Transverse colon (tissue), 4 donors: ENCODE measurements around the gene IRAG1. TPM values are rescaled to one million over a fixed set of nuclear protein-coding genes. Genes with fewer than 3 reads are reported as not detected.
A peak's percentile ranks its signal among the peaks of the same experiment; 100 is the strongest.

Source experiments
- DNase-seq: peaks from one replicate; pipeline ENCODE4 v3.0.0-alpha.2; 2019
- H3K27ac ChIP-seq, 4 donors: fragments of 200-600 bp; sonication (generic); 2 replicates each; pipeline ENCODE4 v1.5.1; 2016 to 2018; ENCODE audit warnings: inconsistent platforms in 4 of 4
- H3K27me3 ChIP-seq: fragments of 200-600 bp; sonication (generic); 2 replicates; pipeline ENCODE4 v1.5.1; 2017; ENCODE audit warnings: inconsistent platforms
- H3K36me3 ChIP-seq, 4 donors: fragments of 200-600 bp; sonication (generic); 2 replicates each; pipeline ENCODE4 v1.5.1; 2017 to 2019; ENCODE audit warnings: inconsistent platforms in 4 of 4
- H3K4me1 ChIP-seq, 4 donors: fragments of 200-600 bp; sonication (generic); 2 replicates each; pipeline ENCODE4 v1.5.1; 2017 to 2020; ENCODE audit warnings: inconsistent platforms in 4 of 4
- H3K4me3 ChIP-seq, 4 donors: fragments of 200-600 bp; sonication (generic); 1 replicate in 1 of 4; 2 replicates in 3 of 4; pipeline versions ENCODE4 v1.5.1 to v1.6.1; 2017 to 2019; ENCODE audit warnings: inconsistent platforms in 4 of 4
- H3K9me3 ChIP-seq, 2 donors: fragments of 200-600 bp; sonication (generic); 2 replicates each; pipeline ENCODE4 v1.5.1; 2017 to 2019; ENCODE audit warnings: inconsistent platforms in 2 of 2
- EP300 ChIP-seq: sonication (generic); formaldehyde crosslinking; IDR thresholded peaks from one replicate; pipeline ENCODE4 v1.6.1; 2017; ENCODE audit warnings: antibody characterized with exemption, low read depth
- POLR2A ChIP-seq: fragments of 450-650 bp; IDR thresholded peaks from one replicate; pipeline ENCODE4 v1.6.1; 2016; ENCODE audit warnings: antibody characterized with exemption, mild to moderate bottlenecking, moderate library complexity
- POLR2AphosphoS5 ChIP-seq, 3 donors: sonication (generic); formaldehyde crosslinking; IDR thresholded peaks; one replicate each; pipeline ENCODE4 v1.6.1; 2016; ENCODE audit warnings: antibody characterized with exemption in 3 of 3
- WGBS, 2 donors: methylation state at CpG; one replicate each; pipeline ENCODE4 v1.1.5; 2018; ENCODE audit warnings: low coverage in 1 of 2; 5-methylcytosine and 5-hydroxymethylcytosine counted together
- in situ Hi-C, 4 donors: fragments of 200-750 bp; cut with MboI; loops; one replicate each; pipeline versions ENCODE4 v1.15.0 to v1.15.1; 2017; ENCODE audit warnings: low sequenced_read_pairs in 3 of 4, low pct_ligation_motif_present in 1 of 4, low pct_unique_long_range_greater_than_20kb in 1 of 4
- intact Hi-C: fragments of 100-400 bp; cut with DNase I; formaldehyde crosslinking; loops from one replicate; pipeline ENCODE4 v1.15.1; 2023; ENCODE audit warnings: low total_unique reads
- total RNA-seq, 4 donors: library from RNA; depleted of rRNA; stranded (reverse); fragments of >200 nt; gene quantifications; one replicate each; pipeline ENCODE4 v1.1.0, GENCODE V29; 2016
- TF ChIP-seq, protein P1 (sequence below), 5 experiments: fragments of 200-600 bp in 3 of 5; fragments of 450-650 bp in 2 of 5; sonication (generic) in 3 of 5; IDR thresholded peaks; 1 replicate in 2 of 5; 2 replicates in 3 of 5; pipeline ENCODE4 v1.5.1; 2016 to 2017; ENCODE audit warnings: antibody characterized with exemption in 5 of 5, inconsistent platforms in 3 of 5, mild to moderate bottlenecking in 2 of 5, moderate library complexity in 1 of 5

Gene IRAG1
- total RNA-seq, 4 donors from 2014 or later, result 19.4 to 48.8 (median 24.9) TPM

DNA sequence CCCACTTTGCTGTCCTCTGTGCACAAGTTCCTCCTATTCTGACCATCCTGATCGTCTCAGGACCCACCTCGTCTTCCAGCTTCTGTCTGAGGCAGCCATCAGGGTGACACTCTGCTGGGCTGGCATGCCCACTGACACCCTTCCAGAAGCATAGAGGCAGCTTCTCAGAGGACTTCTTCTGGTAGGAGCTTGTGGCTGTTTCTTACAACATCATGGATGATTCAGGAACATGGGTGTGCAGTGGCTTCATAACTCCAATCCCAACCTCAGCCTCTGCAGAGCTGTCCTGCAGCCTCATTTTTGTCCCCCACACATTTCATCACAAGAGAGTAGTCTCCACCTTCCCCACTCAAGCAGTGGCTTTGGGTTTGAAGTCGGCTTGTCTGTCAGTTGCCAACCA lies 36.6 kb upstream of the IRAG1 start:
- Histone ChIP-seq H3K4me1 (peaks cover under 1 to 11% (median 5%) of the 10 kb centered on the region in 4 donors), H3K27me3 (no peaks in the 10 kb centered on the region), H3K9me3 (no peaks in the 10 kb centered on the region), H3K27ac (no peak overlapping the region), H3K36me3 (no peaks in the 10 kb centered on the region), H3K4me3 (no peak overlapping the region)
- 79 to 80% methylated on average over 2 to 3 of the region's 3 CpGs for WGBS, 2 donors
- TF ChIP-seq POLR2A (no peak), EP300 (no peak), POLR2AphosphoS5 (IDR thresholded peaks at IDR 0.05) (no peak)
- TF ChIP-seq, protein P1, sequence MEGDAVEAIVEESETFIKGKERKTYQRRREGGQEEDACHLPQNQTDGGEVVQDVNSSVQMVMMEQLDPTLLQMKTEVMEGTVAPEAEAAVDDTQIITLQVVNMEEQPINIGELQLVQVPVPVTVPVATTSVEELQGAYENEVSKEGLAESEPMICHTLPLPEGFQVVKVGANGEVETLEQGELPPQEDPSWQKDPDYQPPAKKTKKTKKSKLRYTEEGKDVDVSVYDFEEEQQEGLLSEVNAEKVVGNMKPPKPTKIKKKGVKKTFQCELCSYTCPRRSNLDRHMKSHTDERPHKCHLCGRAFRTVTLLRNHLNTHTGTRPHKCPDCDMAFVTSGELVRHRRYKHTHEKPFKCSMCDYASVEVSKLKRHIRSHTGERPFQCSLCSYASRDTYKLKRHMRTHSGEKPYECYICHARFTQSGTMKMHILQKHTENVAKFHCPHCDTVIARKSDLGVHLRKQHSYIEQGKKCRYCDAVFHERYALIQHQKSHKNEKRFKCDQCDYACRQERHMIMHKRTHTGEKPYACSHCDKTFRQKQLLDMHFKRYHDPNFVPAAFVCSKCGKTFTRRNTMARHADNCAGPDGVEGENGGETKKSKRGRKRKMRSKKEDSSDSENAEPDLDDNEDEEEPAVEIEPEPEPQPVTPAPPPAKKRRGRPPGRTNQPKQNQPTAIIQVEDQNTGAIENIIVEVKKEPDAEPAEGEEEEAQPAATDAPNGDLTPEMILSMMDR (IDR thresholded peaks at IDR 0.05), result no peak
- intact Hi-C loops (loop anchor here (10.0 kb wide), 1 partner anchor 185 kb away; the partner anchor contains the start of gene RNF141), in situ Hi-C loops (loop anchor here in 3 of 4 donors (5.0 to 25.0 kb wide), 6 partner anchors 168 to 968 kb away; partner anchors contain the start of genes LYVE1 (in 1 of the 3) and RNF141 (in 1 of the 3))
- DNase-seq, result no peak

DNA sequence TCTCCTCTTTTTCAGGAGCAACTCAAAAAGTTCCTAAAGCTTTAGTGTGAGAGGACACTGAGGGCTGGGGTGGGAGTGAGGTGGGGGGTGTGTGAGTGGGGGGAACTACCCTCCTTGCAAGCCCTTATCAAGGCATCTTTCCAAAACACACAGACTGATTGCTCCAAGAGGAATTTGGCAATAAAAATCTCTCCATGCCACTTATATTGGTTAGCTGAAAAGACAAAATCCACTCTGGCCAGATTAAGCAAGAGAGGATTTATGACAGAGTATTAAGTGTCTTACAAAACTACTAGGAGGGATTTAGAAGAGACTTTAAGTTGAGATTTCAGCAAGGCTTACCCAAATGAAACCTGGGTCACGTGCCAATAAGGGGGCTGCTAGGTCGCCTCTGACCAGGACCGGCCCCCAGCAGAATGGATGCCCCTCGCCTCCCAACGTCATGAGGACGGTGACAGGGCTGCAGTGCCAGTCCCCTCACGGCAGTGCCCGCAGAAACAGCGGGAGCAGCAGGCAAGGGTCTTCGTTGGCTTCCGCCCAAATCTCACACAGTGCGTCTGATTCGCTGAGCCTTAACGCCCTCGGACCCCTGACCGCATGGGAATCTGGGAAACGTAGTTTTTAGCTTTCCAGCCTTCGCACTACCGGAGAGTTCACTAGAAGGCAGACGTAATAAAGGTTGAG lies 35.4 kb upstream of the IRAG1 start:
- intact Hi-C loops (no loop called here), in situ Hi-C loops (loop anchor here in 2 of 4 donors (25.0 kb wide), 3 partner anchors 167 to 967 kb away; partner anchors contain the start of genes LYVE1 (in 1 of the 2) and RNF141 (in 1 of the 2))
- Histone ChIP-seq H3K4me3 (no peak overlapping the region), H3K36me3 (no peaks in the 10 kb centered on the region), H3K4me1 (peaks cover 0 to 9% (median 4%) of the 10 kb centered on the region in 4 donors), H3K27ac (peak overlapping the region; percentile 31 to 46 (median 40)), H3K27me3 (no peaks in the 10 kb centered on the region), H3K9me3 (no peaks in the 10 kb centered on the region)
- TF ChIP-seq POLR2AphosphoS5 (IDR thresholded peaks at IDR 0.05) (no peak), POLR2A (no peak), EP300 (no peak)
- TF ChIP-seq, protein P1 (IDR thresholded peaks at IDR 0.05), result no peak
- WGBS, 2 donors, result 71% methylated on average over 20 of the region's 20 CpGs; no CpG with 5 or more reads in 1 of the 2 donors
- DNase-seq, result no peak

DNA sequence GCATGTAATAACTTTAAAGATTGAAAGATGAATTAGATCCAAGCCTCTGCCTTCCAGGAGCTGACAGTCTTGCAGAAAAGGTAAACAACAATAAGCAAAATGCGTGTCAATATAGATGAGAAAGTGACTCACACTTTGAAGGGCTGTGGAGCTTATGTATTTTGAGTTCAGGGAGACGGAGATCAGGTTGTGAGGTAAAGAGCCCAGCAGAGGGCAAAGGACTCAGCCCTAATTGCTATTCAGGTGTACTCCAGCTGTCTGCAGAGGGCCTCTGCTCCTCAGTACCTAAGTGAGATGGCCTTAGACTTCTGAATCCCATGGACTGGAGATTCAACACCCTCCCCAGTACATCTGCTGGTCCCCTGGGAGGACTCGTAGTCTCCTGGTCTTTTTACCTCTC lies 34.6 kb upstream of the IRAG1 start:
- WGBS, 2 donors, result 61 to 71% methylated on average over 3 of the region's 3 CpGs
- Histone ChIP-seq H3K4me3 (no peak overlapping the region), H3K36me3 (no peaks in the 10 kb centered on the region), H3K27ac (peak overlapping the region in 3 of 4 donors; percentile 38 to 46 (median 42)), H3K9me3 (no peaks in the 10 kb centered on the region), H3K27me3 (no peaks in the 10 kb centered on the region), H3K4me1 (peaks cover 0 to 9% (median 4%) of the 10 kb centered on the region in 4 donors)
- intact Hi-C loops (no loop called here), in situ Hi-C loops (loop anchor here in 2 of 4 donors (25.0 kb wide), 3 partner anchors 166 to 966 kb away; partner anchors contain the start of genes LYVE1 (in 1 of the 2) and RNF141 (in 1 of the 2))
- no peak for DNase-seq
- TF ChIP-seq, protein P1 (IDR thresholded peaks at IDR 0.05), result no peak
- no peak for TF ChIP-seq POLR2AphosphoS5 (IDR thresholded peaks at IDR 0.05)

DNA sequence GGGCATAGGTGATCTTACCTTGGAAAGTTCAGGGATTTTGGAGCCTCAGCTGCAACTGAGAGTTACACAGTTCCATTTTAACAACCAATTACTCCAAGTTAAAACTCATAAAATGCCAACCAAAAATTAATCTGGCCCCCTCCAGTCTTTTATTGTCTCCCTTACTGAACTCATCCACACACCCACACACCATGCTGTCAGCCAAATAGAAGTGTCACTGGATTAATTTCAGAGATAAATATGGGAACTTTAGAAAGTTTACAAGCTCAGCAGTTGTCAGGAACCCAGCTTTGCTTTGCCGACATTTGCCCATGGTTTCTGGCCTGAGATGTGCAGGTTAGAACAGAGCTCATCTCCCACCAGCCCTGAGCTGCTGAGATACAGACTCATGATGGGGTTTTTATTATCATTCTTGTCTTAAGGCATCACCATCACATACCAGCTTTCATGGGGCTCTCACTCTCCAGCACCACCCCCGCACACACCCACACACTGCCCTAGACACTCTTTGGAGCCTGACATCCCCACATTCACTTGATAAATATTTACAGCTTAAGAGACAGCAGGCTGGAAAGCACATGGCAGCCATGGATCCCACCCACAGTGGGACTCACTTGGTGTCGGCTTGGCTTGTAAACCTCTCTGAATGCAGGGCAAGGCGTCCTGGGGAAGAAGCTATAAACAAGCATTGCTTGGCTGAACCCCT lies 33.7 kb upstream of the IRAG1 start:
- in situ Hi-C loops (loop anchor here in 2 of 4 donors (25.0 kb wide), 3 partner anchors 165 to 965 kb away; partner anchors contain the start of genes LYVE1 (in 1 of the 2) and RNF141 (in 1 of the 2)), intact Hi-C loops (no loop called here)
- H3K9me3 ChIP-seq, result no peaks in the 10 kb centered on the region
- H3K27ac ChIP-seq, result peak overlapping the region; percentile 36 to 46 (median 40)
- 63% methylated on average over 4 of the region's 4 CpGs; no CpG with 5 or more reads in 1 of the 2 donors for WGBS, 2 donors
- no peak overlapping the region for H3K4me3 ChIP-seq
- H3K4me1 ChIP-seq, result peaks cover 0 to 9% (median 4%) of the 10 kb centered on the region in 4 donors
- H3K36me3 ChIP-seq, result no peaks in the 10 kb centered on the region
- DNase-seq, result no peak
- TF ChIP-seq POLR2AphosphoS5 (IDR thresholded peaks at IDR 0.05) (no peak), EP300 (no peak), POLR2A (no peak)
- TF ChIP-seq, protein P1 (IDR thresholded peaks at IDR 0.05), result no peak
- no peaks in the 10 kb centered on the region for H3K27me3 ChIP-seq
